Uterus (tissue), 2 donors: ENCODE measurements around the gene FGB.

Source experiments
- POLR2A ChIP-seq, 2 donors: fragments of 450-650 bp; IDR thresholded peaks; one replicate each; pipeline ENCODE4 v1.6.1; 2016; ENCODE audit warnings: antibody characterized with exemption in 2 of 2, mild to moderate bottlenecking in 1 of 2, moderate library complexity in 1 of 2
- TF ChIP-seq, protein P1 (sequence below), 4 experiments: fragments of 200-600 bp in 2 of 4; fragments of 450-650 bp in 2 of 4; sonication (generic) in 2 of 4; IDR thresholded peaks; one replicate each; pipeline ENCODE4 v1.5.1; 2016 to 2019; ENCODE audit warnings: antibody characterized with exemption in 4 of 4, mild to moderate bottlenecking in 2 of 4, moderate library complexity in 1 of 4

DNA sequence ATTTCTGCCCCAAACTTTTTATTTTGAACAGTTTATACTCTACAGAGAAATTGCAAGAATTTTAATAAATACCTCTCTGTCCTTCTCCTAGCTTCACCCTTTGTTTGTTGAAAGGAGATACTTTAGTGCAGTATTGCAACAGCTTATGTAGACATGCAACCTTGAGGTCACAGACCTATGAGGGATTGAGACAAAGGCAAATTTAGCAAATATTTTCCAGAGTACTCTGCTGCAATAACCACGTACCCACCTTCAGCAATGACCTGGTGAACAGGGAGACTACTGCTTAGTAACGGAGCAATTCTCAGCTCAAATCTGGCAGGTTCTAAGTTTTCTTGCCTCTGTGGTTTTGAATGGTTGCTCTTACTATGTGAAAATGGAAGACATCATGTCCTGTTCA is 14.5 kb downstream of the FGB start:
- TF ChIP-seq, protein P1, sequence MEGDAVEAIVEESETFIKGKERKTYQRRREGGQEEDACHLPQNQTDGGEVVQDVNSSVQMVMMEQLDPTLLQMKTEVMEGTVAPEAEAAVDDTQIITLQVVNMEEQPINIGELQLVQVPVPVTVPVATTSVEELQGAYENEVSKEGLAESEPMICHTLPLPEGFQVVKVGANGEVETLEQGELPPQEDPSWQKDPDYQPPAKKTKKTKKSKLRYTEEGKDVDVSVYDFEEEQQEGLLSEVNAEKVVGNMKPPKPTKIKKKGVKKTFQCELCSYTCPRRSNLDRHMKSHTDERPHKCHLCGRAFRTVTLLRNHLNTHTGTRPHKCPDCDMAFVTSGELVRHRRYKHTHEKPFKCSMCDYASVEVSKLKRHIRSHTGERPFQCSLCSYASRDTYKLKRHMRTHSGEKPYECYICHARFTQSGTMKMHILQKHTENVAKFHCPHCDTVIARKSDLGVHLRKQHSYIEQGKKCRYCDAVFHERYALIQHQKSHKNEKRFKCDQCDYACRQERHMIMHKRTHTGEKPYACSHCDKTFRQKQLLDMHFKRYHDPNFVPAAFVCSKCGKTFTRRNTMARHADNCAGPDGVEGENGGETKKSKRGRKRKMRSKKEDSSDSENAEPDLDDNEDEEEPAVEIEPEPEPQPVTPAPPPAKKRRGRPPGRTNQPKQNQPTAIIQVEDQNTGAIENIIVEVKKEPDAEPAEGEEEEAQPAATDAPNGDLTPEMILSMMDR (IDR thresholded peaks at IDR 0.05), result no peak
- no peak for TF ChIP-seq POLR2A (IDR thresholded peaks at IDR 0.05)
